Liver (tissue), 9 donors: ENCODE measurements around the gene CDH13. TPM values are rescaled to one million over a fixed set of nuclear protein-coding genes. Genes with fewer than 3 reads are reported as not detected.

Experiments
- DNase-seq: peaks from one replicate; pipeline ENCODE4 v3.0.0-alpha.2; 2017; ENCODE audit warnings: low spot score
- H3K27ac ChIP-seq, 2 donors: one replicate each; pipeline ENCODE4 v1.7.0; 2013; ENCODE audit warnings: inconsistent platforms in 2 of 2, low read length in 2 of 2, control low read depth in 1 of 2, low read depth in 1 of 2, mild to moderate bottlenecking in 1 of 2
- H3K27me3 ChIP-seq, 4 donors: one replicate each; pipeline versions ENCODE4 v1.6.1 to v1.7.0; 2013; ENCODE audit warnings: low read length in 3 of 4, inconsistent platforms in 1 of 4, mild to moderate bottlenecking in 1 of 4, moderate library complexity in 1 of 4; ENCODE audit not compliant: control insufficient read depth in 4 of 4, insufficient read depth in 4 of 4
- H3K36me3 ChIP-seq, 4 donors: one replicate each; pipeline versions ENCODE4 v1.6.1 to v1.7.0; 2013; ENCODE audit warnings: low read length in 3 of 4, mild to moderate bottlenecking in 3 of 4, low read depth in 1 of 4, moderate library complexity in 1 of 4; ENCODE audit not compliant: control insufficient read depth in 4 of 4, insufficient read depth in 3 of 4
- H3K4me1 ChIP-seq, 4 donors: one replicate each; pipeline versions ENCODE4 v1.6.1 to v1.7.0; 2013; ENCODE audit warnings: low read length in 3 of 4, mild to moderate bottlenecking in 3 of 4, moderate library complexity in 1 of 4; ENCODE audit not compliant: control insufficient read depth in 4 of 4, insufficient read depth in 4 of 4
- H3K4me3 ChIP-seq, 3 donors: one replicate each; pipeline versions ENCODE4 v1.6.1 to v1.7.0; 2013; ENCODE audit warnings: low read length in 3 of 3, control low read depth in 1 of 3, low read depth in 1 of 3, mild to moderate bottlenecking in 1 of 3
- H3K9ac ChIP-seq, 2 donors: one replicate each; pipeline ENCODE4 v1.7.0; 2013; ENCODE audit warnings: low read length in 2 of 2, mild to moderate bottlenecking in 2 of 2, moderate library complexity in 2 of 2, control low read depth in 1 of 2, low read depth in 1 of 2
- H3K9me3 ChIP-seq, 4 donors: one replicate each; pipeline versions ENCODE4 v1.6.1 to v1.7.0; 2013; ENCODE audit warnings: low read length in 3 of 4; ENCODE audit not compliant: control insufficient read depth in 4 of 4
- EGR1 ChIP-seq, 2 donors: IDR thresholded peaks; 2 replicates each; pipeline ENCODE4 v1.6.1; 2016 to 2018; ENCODE audit warnings: antibody characterized with exemption in 2 of 2, low read depth in 2 of 2
- FOXA1 ChIP-seq: IDR thresholded peaks from 2 replicates; pipeline ENCODE4 v1.6.1; 2016; ENCODE audit warnings: antibody characterized with exemption
- FOXA2 ChIP-seq: IDR thresholded peaks from 2 replicates; pipeline ENCODE4 v1.6.1; 2016; ENCODE audit warnings: antibody characterized with exemption
- GABPA ChIP-seq, 2 donors: IDR thresholded peaks in 1 of 2; conservative IDR thresholded peaks in 1 of 2; 2 replicates each; pipeline ENCODE4 v1.6.1; 2016; ENCODE audit warnings: antibody characterized with exemption in 2 of 2, mild to moderate bottlenecking in 1 of 2, moderate library complexity in 1 of 2
- HNF4A ChIP-seq, 2 donors: conservative IDR thresholded peaks; 2 replicates each; pipeline ENCODE4 v1.6.1; 2016; ENCODE audit warnings: antibody characterized with exemption in 2 of 2, mild to moderate bottlenecking in 2 of 2
- JUND ChIP-seq, 2 donors: IDR thresholded peaks; 2 replicates each; pipeline ENCODE4 v1.6.1; 2016; ENCODE audit warnings: antibody characterized with exemption in 2 of 2
- NR2F2 ChIP-seq: IDR thresholded peaks from 2 replicates; pipeline ENCODE4 v1.6.1; 2016; ENCODE audit warnings: antibody characterized with exemption
- RAD21 ChIP-seq, 2 donors: IDR thresholded peaks; 2 replicates each; pipeline ENCODE4 v1.6.1; 2016; ENCODE audit warnings: antibody characterized with exemption in 2 of 2, mild to moderate bottlenecking in 2 of 2
- SP1 ChIP-seq: IDR thresholded peaks from 2 replicates; pipeline ENCODE4 v1.6.1; 2018; ENCODE audit warnings: antibody characterized with exemption, mild to moderate bottlenecking
- TAF1 ChIP-seq: conservative IDR thresholded peaks from 2 replicates; pipeline ENCODE4 v1.6.1; 2016; ENCODE audit warnings: antibody characterized with exemption, mild to moderate bottlenecking
- YY1 ChIP-seq: IDR thresholded peaks from 2 replicates; pipeline ENCODE4 v1.6.1; 2016; ENCODE audit warnings: antibody characterized with exemption, mild to moderate bottlenecking
- WGBS: extraction: QIAGEN DNeasy Blood & Tissue Kit; methylation state at CpG from one replicate; pipeline ENCODE4 v1.1.7; 2013; 5-methylcytosine and 5-hydroxymethylcytosine counted together
- polyA plus RNA-seq, 2 donors: library from polyadenylated mRNA; stranded (reverse) in 1 of 2; unstranded in 1 of 2; fragments of 200-250 nt in 1 of 2; fragments of >200 nt in 1 of 2; fragmentation: Nextera tagmentation in 1 of 2; extraction: Ambion mirVana in 1 of 2; gene quantifications; one replicate each; pipeline versions ENCODE4 v1.2.1 to v1.2.3, GENCODE V29; 2013 to 2015
- total RNA-seq, 2 donors: library from RNA; depleted of rRNA; stranded (reverse); fragments of >200 nt; gene quantifications; one replicate each; pipeline ENCODE4 v1.2.3, GENCODE V29; 2014
- TF ChIP-seq, protein P1 (sequence below): fragments of 150-350 bp; IDR thresholded peaks from 2 replicates; pipeline ENCODE4 v1.5.1; 2017; ENCODE audit warnings: improper control_type of control experiment, low read depth, low read length; ENCODE audit not compliant: missing input control
- TF ChIP-seq, protein P2 (sequence below): IDR thresholded peaks from 2 replicates; pipeline ENCODE4 v1.6.1; 2016; ENCODE audit warnings: antibody characterized with exemption
- TF ChIP-seq, protein P3 (sequence below): IDR thresholded peaks from 2 replicates; pipeline ENCODE4 v1.6.1; 2016; ENCODE audit warnings: antibody characterized with exemption
- TF ChIP-seq, protein P4 (sequence below): IDR thresholded peaks from 2 replicates; pipeline ENCODE4 v1.6.1; 2016; ENCODE audit warnings: antibody characterized with exemption
- donor health status: healthy.
- donor health status: healthy.
- donor health status: healthy.
- donor health status: healthy.
- donor health status: healthy.

CDH13 gene
- total and polyA plus RNA-seq, 4 donors, result 0.21 to 1.5 (median 0.58) TPM

DNA sequence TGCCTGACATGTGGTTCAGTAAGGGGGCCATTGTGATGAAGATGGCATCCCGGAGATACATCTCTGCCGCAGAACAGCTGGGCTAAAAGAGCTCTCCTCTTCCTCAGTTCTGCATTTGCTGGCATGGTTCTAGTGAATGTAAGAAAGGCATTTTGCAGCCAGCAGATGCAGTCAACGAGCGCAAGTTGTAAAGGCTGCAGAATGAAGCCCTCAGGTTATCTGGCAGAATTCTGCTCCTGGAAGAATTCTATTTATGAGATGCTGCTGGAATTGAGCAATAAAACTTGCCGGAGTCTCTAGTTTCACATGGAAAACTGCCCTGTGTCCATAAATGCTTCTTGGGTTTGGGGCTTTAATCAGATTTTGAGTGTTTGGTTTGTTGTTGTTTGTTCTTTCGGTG lies 1004.2 kb downstream of the CDH13 start (continued):
- TF ChIP-seq, protein P1, sequence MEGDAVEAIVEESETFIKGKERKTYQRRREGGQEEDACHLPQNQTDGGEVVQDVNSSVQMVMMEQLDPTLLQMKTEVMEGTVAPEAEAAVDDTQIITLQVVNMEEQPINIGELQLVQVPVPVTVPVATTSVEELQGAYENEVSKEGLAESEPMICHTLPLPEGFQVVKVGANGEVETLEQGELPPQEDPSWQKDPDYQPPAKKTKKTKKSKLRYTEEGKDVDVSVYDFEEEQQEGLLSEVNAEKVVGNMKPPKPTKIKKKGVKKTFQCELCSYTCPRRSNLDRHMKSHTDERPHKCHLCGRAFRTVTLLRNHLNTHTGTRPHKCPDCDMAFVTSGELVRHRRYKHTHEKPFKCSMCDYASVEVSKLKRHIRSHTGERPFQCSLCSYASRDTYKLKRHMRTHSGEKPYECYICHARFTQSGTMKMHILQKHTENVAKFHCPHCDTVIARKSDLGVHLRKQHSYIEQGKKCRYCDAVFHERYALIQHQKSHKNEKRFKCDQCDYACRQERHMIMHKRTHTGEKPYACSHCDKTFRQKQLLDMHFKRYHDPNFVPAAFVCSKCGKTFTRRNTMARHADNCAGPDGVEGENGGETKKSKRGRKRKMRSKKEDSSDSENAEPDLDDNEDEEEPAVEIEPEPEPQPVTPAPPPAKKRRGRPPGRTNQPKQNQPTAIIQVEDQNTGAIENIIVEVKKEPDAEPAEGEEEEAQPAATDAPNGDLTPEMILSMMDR, result no peak
- TF ChIP-seq, protein P2, sequence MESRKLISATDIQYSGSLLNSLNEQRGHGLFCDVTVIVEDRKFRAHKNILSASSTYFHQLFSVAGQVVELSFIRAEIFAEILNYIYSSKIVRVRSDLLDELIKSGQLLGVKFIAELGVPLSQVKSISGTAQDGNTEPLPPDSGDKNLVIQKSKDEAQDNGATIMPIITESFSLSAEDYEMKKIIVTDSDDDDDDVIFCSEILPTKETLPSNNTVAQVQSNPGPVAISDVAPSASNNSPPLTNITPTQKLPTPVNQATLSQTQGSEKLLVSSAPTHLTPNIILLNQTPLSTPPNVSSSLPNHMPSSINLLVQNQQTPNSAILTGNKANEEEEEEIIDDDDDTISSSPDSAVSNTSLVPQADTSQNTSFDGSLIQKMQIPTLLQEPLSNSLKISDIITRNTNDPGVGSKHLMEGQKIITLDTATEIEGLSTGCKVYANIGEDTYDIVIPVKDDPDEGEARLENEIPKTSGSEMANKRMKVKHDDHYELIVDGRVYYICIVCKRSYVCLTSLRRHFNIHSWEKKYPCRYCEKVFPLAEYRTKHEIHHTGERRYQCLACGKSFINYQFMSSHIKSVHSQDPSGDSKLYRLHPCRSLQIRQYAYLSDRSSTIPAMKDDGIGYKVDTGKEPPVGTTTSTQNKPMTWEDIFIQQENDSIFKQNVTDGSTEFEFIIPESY, result no peak
- no peak for TF ChIP-seq RAD21 (IDR thresholded peaks at IDR 0.05)

DNA sequence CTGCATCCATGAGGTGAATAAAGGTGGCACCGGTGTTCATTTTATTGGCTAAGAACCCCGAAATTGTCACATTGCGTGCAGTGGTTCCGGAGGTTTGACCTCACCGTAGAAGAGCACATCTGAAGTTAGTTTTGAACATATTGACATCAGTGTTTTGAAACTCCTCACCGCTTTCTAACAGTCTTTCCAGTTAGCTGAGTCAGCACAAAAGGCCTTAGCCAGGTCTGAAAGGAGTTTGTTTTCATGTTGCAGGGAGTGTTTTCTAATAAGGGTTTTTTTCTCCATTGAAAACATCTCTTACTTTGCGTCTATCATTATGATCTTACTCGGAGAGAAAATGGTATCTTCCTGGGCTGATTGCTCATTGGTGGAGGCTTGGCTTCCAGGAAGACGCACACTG lies 1006.5 kb downstream of the CDH13 start:
- no peak for TF ChIP-seq TAF1
- no peak for TF ChIP-seq FOXA2
- TF ChIP-seq FOXA1, result no peak
- no peak for TF ChIP-seq GABPA (IDR thresholded peaks at IDR 0.05 in 1 of 2, conservative IDR thresholded peaks at IDR 0.05 in 1 of 2)
- TF ChIP-seq, protein P3, sequence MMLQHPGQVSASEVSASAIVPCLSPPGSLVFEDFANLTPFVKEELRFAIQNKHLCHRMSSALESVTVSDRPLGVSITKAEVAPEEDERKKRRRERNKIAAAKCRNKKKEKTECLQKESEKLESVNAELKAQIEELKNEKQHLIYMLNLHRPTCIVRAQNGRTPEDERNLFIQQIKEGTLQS, result no peak
- no peak for TF ChIP-seq JUND (IDR thresholded peaks at IDR 0.05)
- no peak for TF ChIP-seq HNF4A (conservative IDR thresholded peaks at IDR 0.05)
- no peak for TF ChIP-seq RAD21 (IDR thresholded peaks at IDR 0.05)
- TF ChIP-seq NR2F2, result no peak
- no peak for TF ChIP-seq EGR1 (IDR thresholded peaks at IDR 0.05; ENCODE audit: low read depth in 2 of 2)
- no peak for TF ChIP-seq SP1
- no peak for TF ChIP-seq YY1
- TF ChIP-seq, protein P2, result no peak
- WGBS, result 86% methylated on average over 9 of the region's 9 CpGs
- no peak overlapping the region for H3K27ac ChIP-seq
- DNase-seq, result peak; percentile 2
- H3K4me1 ChIP-seq, result no peaks in the 10 kb centered on the region
- H3K4me3 ChIP-seq, result no peak overlapping the region
- no peaks in the 10 kb centered on the region for H3K36me3 ChIP-seq
- no peak overlapping the region for H3K9ac ChIP-seq
- no peaks in the 10 kb centered on the region for H3K9me3 ChIP-seq
- H3K27me3 ChIP-seq, result peaks cover 0 to 5% (median 0%) of the 10 kb centered on the region in 4 donors

DNA sequence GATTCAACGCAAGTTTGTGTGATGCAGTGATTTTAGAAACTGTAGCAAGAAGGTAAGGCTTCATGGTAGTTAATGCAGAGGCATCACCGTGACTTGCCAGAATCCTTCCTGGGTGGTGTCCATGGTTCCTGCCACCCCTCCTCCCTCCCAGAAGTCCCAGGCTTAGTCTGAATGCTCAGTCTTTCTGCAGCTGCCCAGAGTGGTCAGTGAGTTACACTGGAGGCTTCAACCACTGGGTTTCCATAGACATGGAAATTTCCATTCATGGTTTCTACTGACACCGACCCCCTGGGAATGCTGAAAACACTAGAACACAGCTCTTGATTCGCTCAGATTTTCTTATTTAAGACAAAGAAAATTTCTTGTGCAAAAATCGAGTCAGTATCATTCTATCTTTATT lies 1021.6 kb downstream of the CDH13 start:
- DNase-seq, result no peak
- no peaks in the 10 kb centered on the region for H3K36me3 ChIP-seq

More for the DNA sequence above, 1021.6 kb downstream of the CDH13 start:
- WGBS, result 52% methylated on average over 5 of the region's 5 CpGs
- TF ChIP-seq, protein P4, sequence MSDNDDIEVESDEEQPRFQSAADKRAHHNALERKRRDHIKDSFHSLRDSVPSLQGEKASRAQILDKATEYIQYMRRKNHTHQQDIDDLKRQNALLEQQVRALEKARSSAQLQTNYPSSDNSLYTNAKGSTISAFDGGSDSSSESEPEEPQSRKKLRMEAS, result no peak
- TF ChIP-seq HNF4A (conservative IDR thresholded peaks at IDR 0.05), result no peak
- no peak for TF ChIP-seq YY1
- TF ChIP-seq, protein P2, result no peak
- no peak for TF ChIP-seq SP1
- TF ChIP-seq, protein P1, result no peak
- TF ChIP-seq FOXA1, result no peak
- TF ChIP-seq RAD21 (IDR thresholded peaks at IDR 0.05), result no peak
- Histone ChIP-seq H3K27me3 (peaks cover 0 to 4% (median 0%) of the 10 kb centered on the region in 4 donors), H3K9me3 (no peaks in the 10 kb centered on the region), H3K9ac (no peak overlapping the region), H3K4me1 (no peaks in the 10 kb centered on the region), H3K27ac (no peak overlapping the region), H3K4me3 (no peak overlapping the region)
